Neuronal stem cell (in vitro differentiated cells): Measurements from ENCODE around the gene PCSK7. TPM values are rescaled to one million over a fixed set of nuclear protein-coding genes. Genes with fewer than 3 reads are reported as not detected.

Source experiments
- DNase-seq: peaks from one replicate; pipeline ENCODE4 v3.0.0-alpha.2; 2013; ENCODE audit warnings: low spot score
- H2AFZ ChIP-seq: one replicate; pipeline ENCODE4 v1.6.1; 2013; ENCODE audit warnings: mild to moderate bottlenecking, low read length, inconsistent platforms
- H2AK5ac ChIP-seq: 2 replicates; pipeline ENCODE4 v1.6.1; 2013; ENCODE audit warnings: low read depth, mild to moderate bottlenecking, inconsistent platforms, low read length, moderate library complexity, mixed read lengths
- H2BK120ac ChIP-seq: 2 replicates; pipeline ENCODE4 v1.6.1; 2013; ENCODE audit warnings: low read depth, mild to moderate bottlenecking, inconsistent platforms, low read length, moderate library complexity, mixed read lengths
- H2BK12ac ChIP-seq: one replicate; pipeline ENCODE4 v1.6.1; 2013; ENCODE audit warnings: low read length, inconsistent platforms
- H2BK15ac ChIP-seq: 2 replicates; pipeline ENCODE4 v1.6.1; 2013; ENCODE audit warnings: mild to moderate bottlenecking, low read length, inconsistent platforms, mixed read lengths
- H2BK5ac ChIP-seq: one replicate; pipeline ENCODE4 v1.6.1; 2013; ENCODE audit warnings: inconsistent platforms, mild to moderate bottlenecking, low read length, moderate library complexity
- H3K14ac ChIP-seq: one replicate; pipeline ENCODE4 v1.6.1; 2013; ENCODE audit warnings: low read length, inconsistent platforms
- H3K18ac ChIP-seq: 2 replicates; pipeline ENCODE4 v1.6.1; 2013; ENCODE audit warnings: low read length, inconsistent platforms
- H3K23ac ChIP-seq: 2 replicates; pipeline ENCODE4 v1.6.1; 2013; ENCODE audit warnings: low read depth, mild to moderate bottlenecking, mixed read lengths, low read length, inconsistent platforms; ENCODE audit not compliant: poor library complexity
- H3K27ac ChIP-seq: replicated peaks from 3 replicates; pipeline ENCODE4 v1.5.1; 2013; ENCODE audit warnings: low read length, inconsistent platforms
- H3K27me3 ChIP-seq, 3 experiments: 2 replicates each; pipeline ENCODE4 v1.6.1; 2013; ENCODE audit warnings: low read length in 3 of 3, mild to moderate bottlenecking in 2 of 3, inconsistent platforms in 1 of 3, low read depth in 1 of 3, mixed read lengths in 1 of 3, moderate library complexity in 1 of 3; ENCODE audit not compliant: control insufficient read depth in 3 of 3, insufficient read depth in 3 of 3
- H3K36me3 ChIP-seq, 2 donors: replicated peaks in 1 of 2; 2 replicates each; pipeline ENCODE4 v1.6.1; 2013; ENCODE audit warnings: low read length in 2 of 2; ENCODE audit not compliant: control insufficient read depth in 2 of 2, insufficient read depth in 2 of 2
- H3K4ac ChIP-seq: 2 replicates; pipeline ENCODE4 v1.6.1; 2013; ENCODE audit warnings: inconsistent platforms, mild to moderate bottlenecking, low read length, moderate library complexity
- H3K4me1 ChIP-seq, 2 donors: 1 replicate in 1 of 2; 2 replicates in 1 of 2; pipeline ENCODE4 v1.6.1; 2013; ENCODE audit warnings: low read length in 2 of 2, low read depth in 1 of 2; ENCODE audit not compliant: control insufficient read depth in 2 of 2, insufficient read depth in 1 of 2
- H3K4me2 ChIP-seq: one replicate; pipeline ENCODE4 v1.6.1; 2013; ENCODE audit warnings: mild to moderate bottlenecking, low read length, inconsistent platforms; ENCODE audit not compliant: insufficient read depth, poor library complexity, severe bottlenecking
- H3K4me3 ChIP-seq, 2 donors: 2 replicates each; pipeline ENCODE4 v1.5.1; 2013; ENCODE audit warnings: low read length in 2 of 2, mild to moderate bottlenecking in 2 of 2, inconsistent platforms in 1 of 2, moderate library complexity in 1 of 2
- H3K79me1 ChIP-seq: one replicate; pipeline ENCODE4 v1.6.1; 2013; ENCODE audit warnings: low read depth, mild to moderate bottlenecking, inconsistent platforms, low read length, moderate library complexity
- H3K9ac ChIP-seq: one replicate; pipeline ENCODE4 v1.6.1; 2013; ENCODE audit warnings: mild to moderate bottlenecking, low read depth, low read length, inconsistent platforms; ENCODE audit not compliant: poor library complexity
- H3K9me3 ChIP-seq, 2 donors: replicated peaks in 1 of 2; 2 replicates each; pipeline versions ENCODE3 to v1.6.1; 2013; ENCODE audit warnings: low read length in 2 of 2, mild to moderate bottlenecking in 2 of 2, inconsistent platforms in 1 of 2, low read depth in 1 of 2, mixed read lengths in 1 of 2, moderate library complexity in 1 of 2; ENCODE audit not compliant: control insufficient read depth in 2 of 2, insufficient read depth in 1 of 2
- H4K8ac ChIP-seq: one replicate; pipeline ENCODE4 v1.6.1; 2013; ENCODE audit warnings: low read depth, mild to moderate bottlenecking, inconsistent platforms, low read length, moderate library complexity
- H4K91ac ChIP-seq: one replicate; pipeline ENCODE4 v1.6.1; 2013; ENCODE audit warnings: low read length, low read depth, mild to moderate bottlenecking, inconsistent platforms; ENCODE audit not compliant: poor library complexity
- WGBS, 2 donors: extraction: QIAGEN DNeasy Blood & Tissue Kit; methylation state at CpG; one replicate each; pipeline ENCODE4 v1.1.7; 2013; ENCODE audit warnings: missing lambda C conversion rate in 2 of 2, mixed read lengths in 1 of 2; ENCODE audit not compliant: insufficient read length in 2 of 2, insufficient replicate concordance in 1 of 2; ENCODE audit errors: extremely low coverage in 2 of 2; 5-methylcytosine and 5-hydroxymethylcytosine counted together
- small RNA-seq: library from polyadenylated mRNA; stranded (forward); fragments of <200 nt; extraction: miRNeasy Mini kit (QIAGEN cat#:217004); gene quantifications from one replicate; pipeline ENCODE3, GENCODE V24; 2013; ENCODE audit not compliant: insufficient read depth

Gene PCSK7

GRCh38 chr11:117159892-117160291 is 72.0 kb downstream of the PCSK7 start:
- H3K36me3 ChIP-seq, result peaks cover 15 to 90% of the 10 kb centered on the region in 2 donors
- H2AFZ ChIP-seq, result no peak overlapping the region
- H3K23ac ChIP-seq, result no peak overlapping the region
- no peak overlapping the region for H2BK5ac ChIP-seq
- H3K27me3 ChIP-seq, result no peaks in the 10 kb centered on the region
- H4K91ac ChIP-seq, result no peak overlapping the region
- H2AK5ac ChIP-seq, result no peak overlapping the region
- no peak overlapping the region for H3K4me3 ChIP-seq
- H3K79me1 ChIP-seq, result peaks cover 2% of the 10 kb centered on the region
- H3K4ac ChIP-seq, result no peak overlapping the region
- WGBS, 2 donors, result no CpG with 5 or more reads among the region's 2 CpGs
- no peak overlapping the region for H4K8ac ChIP-seq
- no peak overlapping the region for H2BK12ac ChIP-seq
- H3K4me2 ChIP-seq, result no peak overlapping the region
- H3K14ac ChIP-seq, result no peak overlapping the region
- H2BK15ac ChIP-seq, result no peak overlapping the region
- DNase-seq, result no peak
- no peak overlapping the region for H3K18ac ChIP-seq
- no peak overlapping the region for H3K27ac ChIP-seq
- no peaks in the 10 kb centered on the region for H3K4me1 ChIP-seq
- H2BK120ac ChIP-seq, result no peak overlapping the region
- no peak overlapping the region for H3K9ac ChIP-seq
- no peaks in the 10 kb centered on the region for H3K9me3 ChIP-seq

DNA sequence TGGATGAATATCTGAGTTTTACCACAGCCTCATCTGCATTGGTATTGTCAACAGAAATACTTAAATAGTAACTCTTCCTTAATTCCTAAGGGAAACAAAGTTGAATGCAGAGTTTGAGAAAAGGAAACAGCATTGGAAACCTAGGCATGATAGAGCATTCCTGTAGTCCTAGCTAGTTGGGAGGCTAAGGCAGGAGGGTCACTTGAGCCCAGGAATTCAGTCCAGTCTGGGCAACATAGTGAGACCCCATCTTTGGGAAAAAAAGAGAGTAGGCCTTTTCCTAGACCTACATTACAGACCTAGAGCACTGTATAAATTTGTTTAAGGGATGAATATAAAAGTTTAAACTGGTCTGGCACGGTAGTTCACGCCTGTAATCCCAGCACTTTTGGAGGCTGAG is 74.4 kb downstream of the PCSK7 start:
- H3K36me3 ChIP-seq, result peaks cover 10 to 92% of the 10 kb centered on the region in 2 donors

DNA sequence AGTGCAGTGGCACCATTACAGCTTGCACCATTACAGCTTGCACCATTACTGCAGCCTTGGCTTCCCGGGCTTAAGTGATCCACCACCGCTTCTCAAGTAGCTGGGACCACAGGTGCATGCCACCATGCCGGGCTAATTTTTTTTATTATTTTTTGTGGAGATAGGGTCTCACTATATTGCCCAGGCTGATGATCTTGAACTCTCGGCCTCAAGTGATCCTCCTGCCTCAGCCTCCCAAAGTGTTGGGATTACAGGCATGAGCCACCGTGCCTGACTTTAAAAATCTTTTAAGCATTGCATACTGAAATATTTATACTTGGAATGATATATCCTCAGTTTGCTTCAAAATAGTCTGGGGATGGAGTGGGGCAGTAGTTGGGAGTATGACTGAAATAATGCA is 77.4 kb downstream of the PCSK7 start:
- H3K14ac ChIP-seq, result no peak overlapping the region
- H3K4me2 ChIP-seq, result no peak overlapping the region
- no peak overlapping the region for H4K8ac ChIP-seq
- H3K9me3 ChIP-seq, result peaks cover 0 to 3% of the 10 kb centered on the region in 2 donors
- peaks cover 2% of the 10 kb centered on the region for H3K79me1 ChIP-seq
- H2AFZ ChIP-seq, result no peak overlapping the region
- H3K36me3 ChIP-seq, result peaks cover 8 to 86% of the 10 kb centered on the region in 2 donors
- no peak overlapping the region for H3K27ac ChIP-seq
- no peak overlapping the region for H3K4ac ChIP-seq
- no peak overlapping the region for H4K91ac ChIP-seq
- H3K23ac ChIP-seq, result no peak overlapping the region
- no peak overlapping the region for H3K9ac ChIP-seq
- DNase-seq, result no peak
- no peak overlapping the region for H2BK5ac ChIP-seq
- no CpG with 5 or more reads among the region's 5 CpGs for WGBS, 2 donors
- no peaks in the 10 kb centered on the region for H3K4me1 ChIP-seq
- H3K18ac ChIP-seq, result no peak overlapping the region
- H2AK5ac ChIP-seq, result no peak overlapping the region
- H2BK15ac ChIP-seq, result no peak overlapping the region
- no peak overlapping the region for H2BK12ac ChIP-seq
- H3K27me3 ChIP-seq, result no peaks in the 10 kb centered on the region
- H3K4me3 ChIP-seq, result no peak overlapping the region
- H2BK120ac ChIP-seq, result no peak overlapping the region

More for the DNA sequence above, 74.4 kb downstream of the PCSK7 start:
- Histone ChIP-seq H4K8ac (no peak overlapping the region), H3K14ac (no peak overlapping the region), H2BK12ac (no peak overlapping the region), H3K4me2 (no peak overlapping the region), H3K9ac (no peak overlapping the region), H4K91ac (no peak overlapping the region), H3K23ac (no peak overlapping the region), H2BK15ac (no peak overlapping the region), H2BK5ac (no peak overlapping the region), H2BK120ac (no peak overlapping the region), H3K4ac (no peak overlapping the region), H3K27ac (no peak overlapping the region), H3K4me3 (no peak overlapping the region), H3K18ac (no peak overlapping the region), H2AFZ (no peak overlapping the region), H3K79me1 (peaks cover 2% of the 10 kb centered on the region), H2AK5ac (no peak overlapping the region), H3K4me1 (no peaks in the 10 kb centered on the region), H3K9me3 (peaks cover 0 to 3% of the 10 kb centered on the region in 2 donors), H3K27me3 (no peaks in the 10 kb centered on the region)
- WGBS, 2 donors, result no CpG with 5 or more reads among the region's 2 CpGs
- DNase-seq, result no peak

Small RNA genes lying within 50 kb of the gene (small RNA-seq; reads per million reads assigned to genes)
- gene RF00564, result not detected
